HCT116 (cell line): ENCODE measurements around the gene RALGPS1. TPM values are rescaled to one million over a fixed set of nuclear protein-coding genes. Genes with fewer than 3 reads are reported as not detected.

Source experiments
- ATAC-seq: fragments of 200-7000 bp; cut with Tn5 transposase; 2 replicates; pipeline ENCODE4 v1.9.1; 2020; ENCODE audit warnings: mild to moderate bottlenecking, moderate library complexity
- BruUV-seq: library from RNA; stranded (reverse); fragments of 400-500 nt; replicated peaks from 2 replicates; lab custom pipeline; 2021; lab: Mats Ljungman, UMichigan
- CTCF ChIA-PET: fragments of 300-600 bp; sonication (Branson Sonifier 250); formaldehyde crosslinking; loops from one replicate; lab custom pipeline; 2021; ENCODE audit warnings: antibody characterized with exemption; lab: Charles Lee
- POLR2A ChIA-PET: fragments of 300-600, 350-600 bp; sonication (Branson Sonifier 250); formaldehyde crosslinking; loops from one replicate; lab custom pipeline; 2021; ENCODE audit warnings: antibody characterized with exemption; lab: Charles Lee
- RAD21 ChIA-PET, 2 experiments: fragments of 300-600 bp; sonication (Branson Sonifier 250); formaldehyde crosslinking; loops; one replicate each; lab custom pipeline; 2023; ENCODE audit warnings: low total read pairs in 2 of 2; ENCODE audit not compliant: uncharacterized antibody in 2 of 2, unreplicated experiment in 2 of 2, low non-redundant PET in 1 of 2; lab: Charles Lee
- DNase-seq: peaks from one replicate; pipeline ENCODE4 v3.0.0-alpha.2; 2010; ENCODE audit warnings: low read depth, low spot score
- H2AFZ ChIP-seq: fragments of 200-600 bp; shearing (Covaris generic), sonication (generic); 2 replicates; pipeline ENCODE4 v1.6.1; 2017; ENCODE audit warnings: low read depth, mixed run types, mixed read lengths, antibody characterized with exemption, low read length; ENCODE audit not compliant: poor library complexity, severe bottlenecking
- H3K27ac ChIP-seq: 2 replicates; pipeline ENCODE4 v1.5.1; 2012; ENCODE audit warnings: low read depth, low read length
- H3K27me3 ChIP-seq: fragments of 200-600 bp; sonication (generic); 2 replicates; pipeline ENCODE4 v1.6.1; 2016; ENCODE audit warnings: mixed run types, low read length, mixed read lengths; ENCODE audit not compliant: insufficient read depth
- H3K36me3 ChIP-seq, 2 experiments: fragments of 200-500 bp in 1 of 2; fragments of 200-600 bp in 1 of 2; sonication (Bioruptor generic) in 1 of 2; sonication (generic) in 1 of 2; 2 replicates each; pipeline versions ENCODE4 v1.5.1 to v1.6.1; 2014 to 2016; ENCODE audit warnings: low read length in 2 of 2, inconsistent platforms in 1 of 2, mixed read lengths in 1 of 2, mixed run types in 1 of 2; ENCODE audit not compliant: insufficient read depth in 2 of 2, control insufficient read depth in 1 of 2
- H3K4me1 ChIP-seq, 2 experiments: fragments of 200-600 bp in 1 of 2; sonication (generic) in 1 of 2; 2 replicates each; pipeline versions ENCODE4 v1.5.1 to v1.6.1; 2012 to 2017; ENCODE audit warnings: low read length in 2 of 2, inconsistent platforms in 1 of 2, mild to moderate bottlenecking in 1 of 2, mixed read lengths in 1 of 2, mixed run types in 1 of 2, moderate library complexity in 1 of 2; ENCODE audit not compliant: insufficient read depth in 2 of 2, control insufficient read depth in 1 of 2
- H3K4me2 ChIP-seq: fragments of 200-600 bp; sonication (generic); 2 replicates; pipeline ENCODE4 v1.6.1; 2017; ENCODE audit warnings: mixed run types, low read length, mixed read lengths
- H3K4me3 ChIP-seq, 2 experiments: fragments of 200-600 bp in 1 of 2; sonication (generic) in 1 of 2; replicated peaks in 1 of 2; 2 replicates each; pipeline ENCODE4 v1.5.1; 2011 to 2016; ENCODE audit warnings: low read length in 2 of 2, control low read depth in 1 of 2, low read depth in 1 of 2, mild to moderate bottlenecking in 1 of 2, mixed read lengths in 1 of 2, mixed run types in 1 of 2
- H3K79me2 ChIP-seq: fragments of 200-600 bp; sonication (generic); 2 replicates; pipeline ENCODE4 v1.6.1; 2017; ENCODE audit warnings: mild to moderate bottlenecking, mixed run types, low read length, moderate library complexity, mixed read lengths; ENCODE audit not compliant: insufficient read depth
- H3K9ac ChIP-seq: fragments of 200-600 bp; sonication (generic); 2 replicates; pipeline ENCODE4 v1.6.1; 2016; ENCODE audit warnings: low read length, mixed read lengths
- H3K9me2 ChIP-seq: fragments of 200-600 bp; sonication (generic), shearing (Covaris generic); 2 replicates; pipeline ENCODE4 v1.6.1; 2017; ENCODE audit warnings: mixed run types, mild to moderate bottlenecking, moderate library complexity; ENCODE audit not compliant: insufficient read depth
- H3K9me3 ChIP-seq, 2 experiments: fragments of 200-500 bp in 1 of 2; fragments of 200-600 bp in 1 of 2; sonication (Bioruptor generic) in 1 of 2; sonication (generic) in 1 of 2; 2 replicates each; pipeline ENCODE4 v1.6.1; 2014 to 2017; ENCODE audit warnings: low read length in 2 of 2, mixed read lengths in 2 of 2, inconsistent platforms in 1 of 2, low read depth in 1 of 2, mild to moderate bottlenecking in 1 of 2, mixed run types in 1 of 2, moderate library complexity in 1 of 2; ENCODE audit not compliant: control insufficient read depth in 1 of 2, insufficient read depth in 1 of 2
- H4K20me1 ChIP-seq: fragments of 200-600 bp; sonication (generic), shearing (Covaris generic); 2 replicates; pipeline ENCODE4 v1.6.1; 2017; ENCODE audit warnings: mixed run types, mild to moderate bottlenecking, moderate library complexity; ENCODE audit not compliant: insufficient read depth
- CBX3 ChIP-seq: IDR thresholded peaks from 2 replicates; pipeline ENCODE4 v1.6.1; 2012; ENCODE audit warnings: low read depth
- CEBPB ChIP-seq: IDR thresholded peaks from 2 replicates; pipeline ENCODE4 v1.6.1; 2012; ENCODE audit warnings: low read depth
- CTCF ChIP-seq, 3 experiments: fragments of 200-600 bp in 1 of 3; sonication (generic) in 1 of 3; IDR thresholded peaks in 2 of 3; conservative IDR thresholded peaks in 1 of 3; 2 replicates each; pipeline ENCODE4 v1.5.1; 2012 to 2017; ENCODE audit warnings: low read depth in 2 of 3, low read length in 2 of 3, antibody characterized with exemption in 1 of 3, borderline replicate concordance in 1 of 3, control low read depth in 1 of 3, mild to moderate bottlenecking in 1 of 3, mixed read lengths in 1 of 3, mixed run types in 1 of 3, moderate library complexity in 1 of 3; ENCODE audit not compliant: insufficient read depth in 1 of 3
- EGR1 ChIP-seq: IDR thresholded peaks from 2 replicates; pipeline ENCODE4 v1.6.1; 2012; ENCODE audit warnings: low read depth
- FOSL1 ChIP-seq: IDR thresholded peaks from 2 replicates; pipeline ENCODE4 v1.6.1; 2012; ENCODE audit warnings: low read depth
- MAX ChIP-seq: IDR thresholded peaks from 2 replicates; pipeline ENCODE4 v1.6.1; 2012
- POLR2AphosphoS5 ChIP-seq: IDR thresholded peaks from 2 replicates; pipeline ENCODE4 v1.6.1; 2011; ENCODE audit warnings: mild to moderate bottlenecking, low read depth, low read length, moderate library complexity
- SIN3A ChIP-seq: IDR thresholded peaks from 2 replicates; pipeline ENCODE4 v1.6.1; 2012; ENCODE audit warnings: low read depth
- SP1 ChIP-seq: IDR thresholded peaks from 2 replicates; pipeline ENCODE4 v1.6.1; 2012; ENCODE audit warnings: low read depth
- SRF ChIP-seq: IDR thresholded peaks from 2 replicates; pipeline ENCODE4 v1.6.1; 2012; ENCODE audit warnings: low read depth
- TCF7L2 ChIP-seq: IDR thresholded peaks from 2 replicates; pipeline ENCODE4 v1.7.0; 2011; ENCODE audit warnings: borderline replicate concordance, inconsistent platforms; ENCODE audit not compliant: insufficient read depth, insufficient read length; ENCODE audit errors: extremely low read depth
- ZBTB33 ChIP-seq: IDR thresholded peaks from 2 replicates; pipeline ENCODE4 v1.6.1; 2011; ENCODE audit warnings: mild to moderate bottlenecking, low read length, moderate library complexity; ENCODE audit not compliant: insufficient replicate concordance; ENCODE audit errors: extremely low read depth
- ZFX ChIP-seq: fragments of 450-650 bp; IDR thresholded peaks from 2 replicates; pipeline ENCODE4 v1.6.1; 2017
- intact Hi-C: fragments of 100-400 bp; cut with micrococcal nuclease; formaldehyde crosslinking; loops from 2 replicates; pipeline ENCODE4 v1.10.0; 2022
- total RNA-seq: library from RNA; stranded (reverse); gene quantifications from one replicate; pipeline ENCODE4 v1.2.1, GENCODE V29; 2021; ENCODE audit not compliant: unreplicated experiment

The RALGPS1 gene
- total RNA-seq, 1 experiment from 2014 or later, result 7.6 TPM

- TF ChIP-seq FOSL1 (no peak), TCF7L2 (no peak), EGR1 (no peak), CEBPB (no peak), CBX3 (no peak), SRF (no peak), ZBTB33 (no peak), CTCF (IDR thresholded peaks at IDR 0.05 in 2 of 3, conservative IDR thresholded peaks at IDR 0.05 in 1 of 3; ENCODE audit: borderline replicate concordance in 1 of 3, insufficient read depth in 1 of 3, low read depth in 2 of 3, low read length in 2 of 3) (no peak), POLR2AphosphoS5 (no peak), MAX (no peak), SP1 (no peak), SIN3A (no peak), ZFX (no peak)
- TF ChIP-seq, all 23 proteins: peak for 0
- RAD21 ChIA-PET, result no interaction called here
- intact Hi-C loops, result no loop called here
- no peak overlapping the region for H3K9ac ChIP-seq
- no peak for DNase-seq
- no TSS peak for BruUV-seq
- POLR2A ChIA-PET, result no interaction called here
- no peak overlapping the region for H3K4me3 ChIP-seq
- H3K27ac ChIP-seq, result no peak overlapping the region
- no peaks in the 10 kb centered on the region for H3K36me3 ChIP-seq
- H3K27me3 ChIP-seq, result peaks cover 7% of the 10 kb centered on the region; the same call in 1 of the 2 replicates
- H4K20me1 ChIP-seq, result no peaks in the 10 kb centered on the region
- CTCF ChIA-PET, result no interaction called here
- no peaks in the 10 kb centered on the region for H3K79me2 ChIP-seq
- H2AFZ ChIP-seq, result no peak overlapping the region
- no peaks in the 10 kb centered on the region for H3K9me2 ChIP-seq
- no peak for ATAC-seq
- H3K4me2 ChIP-seq, result no peak overlapping the region
- H3K9me3 ChIP-seq, result peaks cover 3 to 4% of the 10 kb centered on the region in 2 experiments; a peak in 2 of 4 replicates
- peaks cover 32 to 39% of the 10 kb centered on the region in 2 experiments for H3K4me1 ChIP-seq
Observed at GRCh38 chr9:126988857-126989256, 74.3 kb downstream of the RALGPS1 start.
